ENCODE data around the gene IQCN.
"Not testable (repeated sequence)": the region's sequence is repeated elsewhere in the genome, so short reads cannot be mapped to it uniquely, and the experiment has no call there.

The IQCN gene

GRCh38 chr19:18214779-18215433 lies 59.3 kb downstream of the IQCN start:
- H2BK5ac ChIP-seq (ENCODE audit: low read length), result no peak overlapping the region
- no peak overlapping the region for H3K9ac ChIP-seq (ENCODE audit: low read depth, low read length, poor library complexity)
- no peak overlapping the region for H3K4ac ChIP-seq (ENCODE audit: low read length)
- no peak overlapping the region for H4K91ac ChIP-seq (ENCODE audit: low read depth, low read length, poor library complexity)
- H3K18ac ChIP-seq (ENCODE audit: low read length), result no peak overlapping the region
- H3K9me3 ChIP-seq (replicated peaks in 1 of 2; ENCODE audit: control insufficient read depth in 2 of 2, insufficient read depth in 1 of 2, low read depth in 1 of 2, low read length in 2 of 2), result peaks cover 0 to 2% of the 10 kb centered on the region in 2 donors
- no peak for DNase-seq (ENCODE audit: low spot score)
- no peak overlapping the region for H2BK15ac ChIP-seq (ENCODE audit: low read length)
- no peak overlapping the region for H3K4me2 ChIP-seq (ENCODE audit: insufficient read depth, low read length, poor library complexity, severe bottlenecking)
- peaks cover 0 to 23% (median 8%) of the 10 kb centered on the region in 3 experiments for H3K27me3 ChIP-seq (ENCODE audit: control insufficient read depth in 3 of 3, insufficient read depth in 3 of 3, low read depth in 1 of 3, low read length in 3 of 3)
- no peak overlapping the region for H2BK12ac ChIP-seq (ENCODE audit: low read length)
- no peak overlapping the region for H2AK5ac ChIP-seq (ENCODE audit: low read depth, low read length)
- WGBS, 2 donors (ENCODE audit: extremely low coverage in 2 of 2, insufficient read length in 2 of 2, insufficient replicate concordance in 1 of 2), result no CpG with 5 or more reads among the region's 7 CpGs
- H3K79me1 ChIP-seq (ENCODE audit: low read depth, low read length), result no peaks in the 10 kb centered on the region
- H2BK120ac ChIP-seq (ENCODE audit: low read depth, low read length), result no peak overlapping the region
- no peaks in the 10 kb centered on the region for H3K36me3 ChIP-seq (replicated peaks in 1 of 2; ENCODE audit: control insufficient read depth in 2 of 2, insufficient read depth in 2 of 2, low read length in 2 of 2)
- no peak overlapping the region for H3K14ac ChIP-seq (ENCODE audit: low read length)
- no peak overlapping the region for H3K27ac ChIP-seq (replicated peaks; ENCODE audit: low read length)
- no peak overlapping the region for H4K8ac ChIP-seq (ENCODE audit: low read depth, low read length)
- H2AFZ ChIP-seq (ENCODE audit: low read length), result no peak overlapping the region
- no peaks in the 10 kb centered on the region for H3K4me1 ChIP-seq (ENCODE audit: control insufficient read depth in 2 of 2, insufficient read depth in 1 of 2, low read depth in 1 of 2, low read length in 2 of 2)
- H3K23ac ChIP-seq (ENCODE audit: low read depth, low read length, poor library complexity), result no peak overlapping the region
- no peak overlapping the region for H3K4me3 ChIP-seq (ENCODE audit: low read length in 2 of 2)

- Histone ChIP-seq H3K9me3 (replicated peaks in 1 of 2; ENCODE audit: control insufficient read depth in 2 of 2, insufficient read depth in 1 of 2, low read depth in 1 of 2, low read length in 2 of 2) (peaks cover 0 to 2% of the 10 kb centered on the region in 2 donors), H3K9ac (ENCODE audit: low read depth, low read length, poor library complexity) (no peak overlapping the region), H3K36me3 (replicated peaks in 1 of 2; ENCODE audit: control insufficient read depth in 2 of 2, insufficient read depth in 2 of 2, low read length in 2 of 2) (no peaks in the 10 kb centered on the region), H4K91ac (ENCODE audit: low read depth, low read length, poor library complexity) (no peak overlapping the region), H3K4me1 (ENCODE audit: control insufficient read depth in 2 of 2, insufficient read depth in 1 of 2, low read depth in 1 of 2, low read length in 2 of 2) (no peaks in the 10 kb centered on the region), H3K18ac (ENCODE audit: low read length) (no peak overlapping the region), H2BK120ac (ENCODE audit: low read depth, low read length) (no peak overlapping the region), H2AK5ac (ENCODE audit: low read depth, low read length) (no peak overlapping the region), H3K23ac (ENCODE audit: low read depth, low read length, poor library complexity) (no peak overlapping the region), H3K79me1 (ENCODE audit: low read depth, low read length) (no peaks in the 10 kb centered on the region), H3K27ac (replicated peaks; ENCODE audit: low read length) (no peak overlapping the region), H2BK5ac (ENCODE audit: low read length) (no peak overlapping the region), H3K4me3 (ENCODE audit: low read length in 2 of 2) (no peak overlapping the region), H3K27me3 (ENCODE audit: control insufficient read depth in 3 of 3, insufficient read depth in 3 of 3, low read depth in 1 of 3, low read length in 3 of 3) (peaks cover 0 to 4% (median 0%) of the 10 kb centered on the region in 3 experiments), H2AFZ (ENCODE audit: low read length) (no peak overlapping the region), H3K4ac (ENCODE audit: low read length) (no peak overlapping the region), H3K14ac (ENCODE audit: low read length) (peak overlapping the region; percentile 11), H2BK12ac (ENCODE audit: low read length) (no peak overlapping the region), H4K8ac (ENCODE audit: low read depth, low read length) (no peak overlapping the region), H2BK15ac (ENCODE audit: low read length) (no peak overlapping the region), H3K4me2 (ENCODE audit: insufficient read depth, low read length, poor library complexity, severe bottlenecking) (no peak overlapping the region)
- no peak for DNase-seq (ENCODE audit: low spot score)
- no CpG with 5 or more reads among the region's 14 CpGs for whole genome bisulfite sequencing, 2 donors (ENCODE audit: extremely low coverage in 2 of 2, insufficient read length in 2 of 2, insufficient replicate concordance in 1 of 2)
Observed at GRCh38 chr19:18211683-18212082, 62.6 kb downstream of the IQCN start.

GRCh38 chr19:18209912-18210311 lies 64.3 kb downstream of the IQCN start:
- not testable (repeated sequence) for H3K27ac ChIP-seq (replicated peaks; ENCODE audit: low read length); H2AK5ac ChIP-seq (ENCODE audit: low read depth, low read length); H3K14ac ChIP-seq (ENCODE audit: low read length); H2BK120ac ChIP-seq (ENCODE audit: low read depth, low read length); H4K8ac ChIP-seq (ENCODE audit: low read depth, low read length); H2BK5ac ChIP-seq (ENCODE audit: low read length); H3K9me3 ChIP-seq (replicated peaks in 1 of 2; ENCODE audit: control insufficient read depth in 2 of 2, insufficient read depth in 1 of 2, low read depth in 1 of 2, low read length in 2 of 2); H3K4ac ChIP-seq (ENCODE audit: low read length); H3K79me1 ChIP-seq (ENCODE audit: low read depth, low read length); H3K4me1 ChIP-seq (ENCODE audit: control insufficient read depth in 2 of 2, insufficient read depth in 1 of 2, low read depth in 1 of 2, low read length in 2 of 2); H4K91ac ChIP-seq (ENCODE audit: low read depth, low read length, poor library complexity); DNase-seq (ENCODE audit: low spot score); H3K23ac ChIP-seq (ENCODE audit: low read depth, low read length, poor library complexity); H3K4me2 ChIP-seq (ENCODE audit: insufficient read depth, low read length, poor library complexity, severe bottlenecking); H2BK15ac ChIP-seq (ENCODE audit: low read length); H3K18ac ChIP-seq (ENCODE audit: low read length); H3K36me3 ChIP-seq (replicated peaks in 1 of 2; ENCODE audit: control insufficient read depth in 2 of 2, insufficient read depth in 2 of 2, low read length in 2 of 2); H3K4me3 ChIP-seq (ENCODE audit: low read length in 2 of 2); H2AFZ ChIP-seq (ENCODE audit: low read length); H2BK12ac ChIP-seq (ENCODE audit: low read length); H3K9ac ChIP-seq (ENCODE audit: low read depth, low read length, poor library complexity); H3K27me3 ChIP-seq (ENCODE audit: control insufficient read depth in 3 of 3, insufficient read depth in 3 of 3, low read depth in 1 of 3, low read length in 3 of 3)
- no CpG with 5 or more reads among the region's 5 CpGs for WGBS, 2 donors (ENCODE audit: extremely low coverage in 2 of 2, insufficient read length in 2 of 2, insufficient replicate concordance in 1 of 2)

- peak overlapping the region; percentile 23 for H3K23ac ChIP-seq (ENCODE audit: low read depth, low read length, poor library complexity)
- WGBS, 2 donors (ENCODE audit: extremely low coverage in 2 of 2, insufficient read length in 2 of 2, insufficient replicate concordance in 1 of 2), result no CpG with 5 or more reads among the region's 32 CpGs
Observed at GRCh38 chr19:18208098-18208951, 65.9 kb downstream of the IQCN start.

More at GRCh38 chr19:18208098-18208951, 65.9 kb downstream of the IQCN start:
- H2BK120ac ChIP-seq (ENCODE audit: low read depth, low read length), result no peak overlapping the region
- no peak overlapping the region for H3K18ac ChIP-seq (ENCODE audit: low read length)
- no peak overlapping the region for H3K4me3 ChIP-seq (ENCODE audit: low read length in 2 of 2)
- no peak overlapping the region for H2BK5ac ChIP-seq (ENCODE audit: low read length)
- no peak for DNase-seq (ENCODE audit: low spot score)
- no peak overlapping the region for H3K9ac ChIP-seq (ENCODE audit: low read depth, low read length, poor library complexity)
- peaks cover under 1% of the 10 kb centered on the region for H3K79me1 ChIP-seq (ENCODE audit: low read depth, low read length)
- H3K36me3 ChIP-seq (replicated peaks in 1 of 2; ENCODE audit: control insufficient read depth in 2 of 2, insufficient read depth in 2 of 2, low read length in 2 of 2), result no peaks in the 10 kb centered on the region
- no peak overlapping the region for H4K91ac ChIP-seq (ENCODE audit: low read depth, low read length, poor library complexity)
- no peak overlapping the region for H4K8ac ChIP-seq (ENCODE audit: low read depth, low read length)
- no peak overlapping the region for H2BK12ac ChIP-seq (ENCODE audit: low read length)
- H3K14ac ChIP-seq (ENCODE audit: low read length), result no peak overlapping the region
- no peak overlapping the region for H3K27ac ChIP-seq (replicated peaks; ENCODE audit: low read length)
- H2BK15ac ChIP-seq (ENCODE audit: low read length), result no peak overlapping the region
- H2AK5ac ChIP-seq (ENCODE audit: low read depth, low read length), result no peak overlapping the region
- peaks cover 1 to 4% (median 4%) of the 10 kb centered on the region in 3 experiments for H3K27me3 ChIP-seq (ENCODE audit: control insufficient read depth in 3 of 3, insufficient read depth in 3 of 3, low read depth in 1 of 3, low read length in 3 of 3)
- peaks cover 0 to under 1% of the 10 kb centered on the region in 2 donors for H3K9me3 ChIP-seq (replicated peaks in 1 of 2; ENCODE audit: control insufficient read depth in 2 of 2, insufficient read depth in 1 of 2, low read depth in 1 of 2, low read length in 2 of 2)
- no peak overlapping the region for H3K4me2 ChIP-seq (ENCODE audit: insufficient read depth, low read length, poor library complexity, severe bottlenecking)
- peaks cover 11% of the 10 kb centered on the region in 2 donors for H3K4me1 ChIP-seq (ENCODE audit: control insufficient read depth in 2 of 2, insufficient read depth in 1 of 2, low read depth in 1 of 2, low read length in 2 of 2)
- H3K4ac ChIP-seq (ENCODE audit: low read length), result no peak overlapping the region
- H2AFZ ChIP-seq (ENCODE audit: low read length), result no peak overlapping the region

Data from neuronal stem cell (in vitro differentiated cells).